MCF 10A (cell line): Measurements from ENCODE around the gene SSC5D. TPM values are rescaled to one million over a fixed set of nuclear protein-coding genes. Genes with fewer than 3 reads are reported as not detected.

Experiments
- BruUV-seq: library from RNA; stranded (reverse); fragments of 400-500 nt; replicated peaks from 2 replicates; lab custom pipeline; 2021; lab: Mats Ljungman, UMichigan
- CTCF ChIA-PET: fragments of 300-600 bp; sonication (Branson Sonifier 250); formaldehyde crosslinking; extraction: SDS; loops from one replicate; lab custom pipeline; 2021; ENCODE audit warnings: antibody characterized with exemption, inconsistent platforms; lab: Yijun Ruan, JAX
- POLR2A ChIA-PET: fragments of 300-600, 350-650 bp; sonication (Branson Sonifier 250); formaldehyde crosslinking; extraction: SDS; loops from one replicate; lab custom pipeline; 2020; ENCODE audit warnings: antibody characterized with exemption, inconsistent platforms; lab: Yijun Ruan, JAX
- DNase-seq: peaks from one replicate; pipeline ENCODE4 v3.0.0-alpha.2; 2018; ENCODE audit not compliant: unreplicated experiment
- H3K27ac Mint-ChIP-seq: one replicate; pipeline ENCODE4 v1.8.0; 2022; ENCODE audit warnings: mild to moderate bottlenecking, low read depth, mixed read lengths; ENCODE audit not compliant: unreplicated experiment
- H3K27me3 Mint-ChIP-seq: one replicate; pipeline ENCODE4 v1.8.0; 2022; ENCODE audit warnings: mixed read lengths; ENCODE audit not compliant: insufficient read depth, unreplicated experiment
- H3K36me3 Mint-ChIP-seq: one replicate; pipeline ENCODE4 v1.8.0; 2022; ENCODE audit warnings: mild to moderate bottlenecking, moderate library complexity, mixed read lengths; ENCODE audit not compliant: insufficient read depth, unreplicated experiment
- H3K4me1 Mint-ChIP-seq: one replicate; pipeline ENCODE4 v1.8.0; 2022; ENCODE audit warnings: mixed read lengths; ENCODE audit not compliant: insufficient read depth, unreplicated experiment
- H3K4me3 Mint-ChIP-seq: one replicate; pipeline ENCODE4 v1.8.0; 2022; ENCODE audit warnings: mild to moderate bottlenecking, moderate library complexity, mixed read lengths; ENCODE audit not compliant: unreplicated experiment
- H3K9me3 Mint-ChIP-seq: one replicate; pipeline ENCODE4 v1.8.0; 2022; ENCODE audit warnings: mixed read lengths; ENCODE audit not compliant: unreplicated experiment
- intact Hi-C: fragments of 100-400 bp; cut with micrococcal nuclease; formaldehyde crosslinking; loops from 2 replicates; pipeline ENCODE4 v1.14.1; 2022
- total RNA-seq: library from RNA; stranded (reverse); gene quantifications from 2 replicates; pipeline ENCODE4 v1.2.3, GENCODE V29; 2022
- TF ChIP-seq, protein P1 (sequence below): fragments of 200-600 bp; IDR thresholded peaks from one replicate; pipeline ENCODE4 v1.8.0; 2022; ENCODE audit warnings: antibody characterized with exemption, mild to moderate bottlenecking; ENCODE audit not compliant: unreplicated experiment

SSC5D gene
- total RNA-seq, 1 experiment from 2014 or later: 0.33 TPM

DNA sequence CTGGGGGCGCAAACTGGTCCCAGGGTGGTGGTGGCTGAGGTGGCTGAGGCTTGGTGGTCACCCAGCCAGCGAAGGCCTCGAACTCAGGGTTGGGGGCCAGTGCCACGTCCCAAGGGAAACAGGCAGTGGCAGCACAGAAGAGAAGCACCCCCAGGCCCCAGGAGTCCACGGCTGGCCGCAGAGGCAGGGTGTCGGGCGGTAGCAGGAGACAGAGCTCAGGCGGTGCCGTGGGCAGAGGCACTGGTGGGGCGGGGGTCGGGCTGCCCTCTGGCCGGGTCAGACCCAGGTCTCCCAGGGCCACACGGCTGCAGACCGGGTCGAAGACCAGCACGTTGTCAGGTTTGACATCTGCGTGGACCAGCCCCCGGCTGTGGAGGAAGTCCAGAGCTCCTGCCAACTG is 52.9 kb downstream of the SSC5D start:
- intact Hi-C loops: no loop called here
- Mint-ChIP-seq H3K36me3 (no peaks in the 10 kb centered on the region), H3K9me3 (peaks cover 14% of the 10 kb centered on the region), H3K4me3 (no peak overlapping the region), H3K27ac (no peak overlapping the region), H3K27me3 (peaks cover 10% of the 10 kb centered on the region), H3K4me1 (peaks cover 7% of the 10 kb centered on the region)
- ChIA-PET CTCF (interaction anchor here (0.5 to 1.1 kb wide), 2 partner anchors 16 to 37 kb away, joined by 3 read pairs; no protein-coding TSS in a partner anchor), POLR2A (no interaction called here)
- TF ChIP-seq, protein P1, sequence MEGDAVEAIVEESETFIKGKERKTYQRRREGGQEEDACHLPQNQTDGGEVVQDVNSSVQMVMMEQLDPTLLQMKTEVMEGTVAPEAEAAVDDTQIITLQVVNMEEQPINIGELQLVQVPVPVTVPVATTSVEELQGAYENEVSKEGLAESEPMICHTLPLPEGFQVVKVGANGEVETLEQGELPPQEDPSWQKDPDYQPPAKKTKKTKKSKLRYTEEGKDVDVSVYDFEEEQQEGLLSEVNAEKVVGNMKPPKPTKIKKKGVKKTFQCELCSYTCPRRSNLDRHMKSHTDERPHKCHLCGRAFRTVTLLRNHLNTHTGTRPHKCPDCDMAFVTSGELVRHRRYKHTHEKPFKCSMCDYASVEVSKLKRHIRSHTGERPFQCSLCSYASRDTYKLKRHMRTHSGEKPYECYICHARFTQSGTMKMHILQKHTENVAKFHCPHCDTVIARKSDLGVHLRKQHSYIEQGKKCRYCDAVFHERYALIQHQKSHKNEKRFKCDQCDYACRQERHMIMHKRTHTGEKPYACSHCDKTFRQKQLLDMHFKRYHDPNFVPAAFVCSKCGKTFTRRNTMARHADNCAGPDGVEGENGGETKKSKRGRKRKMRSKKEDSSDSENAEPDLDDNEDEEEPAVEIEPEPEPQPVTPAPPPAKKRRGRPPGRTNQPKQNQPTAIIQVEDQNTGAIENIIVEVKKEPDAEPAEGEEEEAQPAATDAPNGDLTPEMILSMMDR: no peak
- no peak for DNase-seq
- no TSS peak for BruUV-seq

DNA sequence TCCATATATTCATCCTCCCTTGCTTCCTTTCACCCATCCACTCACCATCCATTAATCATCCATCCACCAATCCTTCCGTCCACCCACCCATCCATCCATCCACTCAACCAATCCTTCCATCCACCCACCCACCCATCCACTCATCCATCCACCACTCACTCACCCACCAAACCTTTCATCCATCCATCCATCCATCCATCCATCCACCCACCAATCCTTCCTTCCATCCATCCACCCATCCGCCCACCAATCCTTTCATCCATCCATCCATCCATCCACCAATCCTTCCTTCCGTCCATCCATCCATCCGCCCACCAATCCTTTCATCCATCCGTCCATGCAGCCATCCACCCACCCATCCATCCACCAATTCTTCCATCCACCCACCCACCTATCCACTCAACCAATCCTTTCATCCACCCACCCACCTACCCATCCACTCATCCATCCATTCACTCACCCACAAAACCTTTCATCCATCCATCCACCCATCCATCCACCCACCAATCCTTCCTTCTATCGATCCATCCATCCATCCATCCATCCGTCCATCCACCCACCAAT is 54.1 kb downstream of the SSC5D start:
- intact Hi-C loops: no loop called here
- BruUV-seq: no TSS peak
- ChIA-PET POLR2A (no interaction called here), CTCF (interaction anchor here (1.1 kb wide), 1 partner anchor 39 kb away, joined by 3 read pairs; no protein-coding TSS in a partner anchor)
- Mint-ChIP-seq H3K27me3 (peaks cover 14% of the 10 kb centered on the region), H3K9me3 (peaks cover 14% of the 10 kb centered on the region), H3K4me3 (no peak overlapping the region), H3K4me1 (peaks cover 10% of the 10 kb centered on the region), H3K36me3 (no peaks in the 10 kb centered on the region), H3K27ac (no peak overlapping the region)
- TF ChIP-seq, protein P1: no peak
- DNase-seq: no peak

DNA sequence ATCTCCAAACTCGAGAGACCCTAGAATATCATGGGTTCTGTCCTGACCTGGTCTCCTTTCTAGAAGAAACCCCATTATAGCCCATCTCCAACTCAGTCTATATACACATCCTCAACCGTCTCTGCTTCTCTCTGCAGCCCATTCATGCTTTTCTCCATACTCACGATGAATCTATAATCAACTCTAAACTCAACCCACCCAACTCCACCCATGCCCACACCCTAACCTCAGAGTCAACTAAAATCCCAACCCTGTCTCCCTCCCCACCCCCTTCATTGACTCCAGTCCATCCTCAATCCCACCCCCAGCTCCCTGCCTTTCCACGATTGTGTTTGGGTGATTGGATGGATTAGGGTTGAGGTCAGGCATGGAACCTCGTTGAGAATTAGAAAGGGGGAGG is 55.3 kb downstream of the SSC5D start:
- H3K4me3 Mint-ChIP-seq: no peak overlapping the region
- intact Hi-C loops: no loop called here
- H3K27me3 Mint-ChIP-seq: peaks cover 14% of the 10 kb centered on the region
- no peak overlapping the region for H3K27ac Mint-ChIP-seq
- ChIA-PET POLR2A (interaction anchor here (0.6 kb wide), 1 partner anchor 251 kb away, joined by 3 read pairs; no protein-coding TSS in a partner anchor), CTCF (no interaction called here)
- peaks cover 13% of the 10 kb centered on the region for H3K4me1 Mint-ChIP-seq
- BruUV-seq: no TSS peak
- H3K36me3 Mint-ChIP-seq: no peaks in the 10 kb centered on the region
- no peak for DNase-seq
- TF ChIP-seq, protein P1: no peak
- H3K9me3 Mint-ChIP-seq: peaks cover 14% of the 10 kb centered on the region

DNA sequence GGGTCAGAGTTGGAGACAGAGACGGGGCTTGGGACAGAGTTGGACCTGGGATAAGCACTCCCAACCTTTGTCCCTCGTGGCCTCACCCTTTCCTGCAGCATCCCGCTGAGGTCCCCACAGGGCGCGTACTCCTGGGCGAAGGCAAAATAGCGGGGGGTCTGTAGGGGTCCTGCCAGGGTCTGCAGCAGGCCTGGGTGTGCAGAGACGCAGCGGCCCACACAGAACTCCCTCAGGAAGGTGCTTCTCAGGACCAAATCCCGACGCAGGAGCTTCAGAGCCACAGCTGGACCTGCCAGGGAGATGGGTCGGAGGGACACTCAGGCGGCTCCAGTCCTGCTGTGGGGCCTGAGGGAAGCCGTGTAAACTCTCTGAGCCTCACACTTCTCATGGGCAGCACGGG is 55.8 kb downstream of the SSC5D start:
- peaks cover 14% of the 10 kb centered on the region for H3K27me3 Mint-ChIP-seq
- TF ChIP-seq, protein P1: no peak

More for the DNA sequence above, 55.8 kb downstream of the SSC5D start:
- H3K27ac Mint-ChIP-seq: no peak overlapping the region
- H3K9me3 Mint-ChIP-seq: peaks cover 14% of the 10 kb centered on the region
- ChIA-PET CTCF (no interaction called here), POLR2A (no interaction called here)
- no peak overlapping the region for H3K4me3 Mint-ChIP-seq
- no peaks in the 10 kb centered on the region for H3K36me3 Mint-ChIP-seq
- peaks cover 13% of the 10 kb centered on the region for H3K4me1 Mint-ChIP-seq
- BruUV-seq: no TSS peak
- no peak for DNase-seq
- intact Hi-C loops: no loop called here
